ENCODE measurements around the gene ADIPOR2.

The ADIPOR2 gene

GRCh38 chr12:1690578-1691122 is at the start of gene ADIPOR2:
ADIPOR2 (plus strand) TSS chr12:1691070; CDS start chr12:1754344, 63,274 bp downstream.
- DNase-seq, result peak; percentile 96

- no peak for DNase-seq
These were observed 48.4 kb upstream of the ADIPOR2 start for GRCh38 chr12:1642513-1642912.

- DNase-seq, result no peak
These were observed 47.8 kb upstream of the ADIPOR2 start for GRCh38 chr12:1643043-1643442.

GRCh38 chr12:1643905-1644533 is 46.9 kb upstream of the ADIPOR2 start:
- DNase-seq, result no peak

- DNase-seq, result no peak
These were observed 46.1 kb upstream of the ADIPOR2 start for GRCh38 chr12:1644534-1645438.

- DNase-seq, result no peak
These were observed 45.1 kb upstream of the ADIPOR2 start for GRCh38 chr12:1645819-1646218.

GRCh38 chr12:1646569-1647284 is 44.1 kb upstream of the ADIPOR2 start:
- no peak for DNase-seq

GRCh38 chr12:1647285-1647669 is 43.6 kb upstream of the ADIPOR2 start:
- DNase-seq, result no peak

- no peak for DNase-seq
These were observed 40.5 kb upstream of the ADIPOR2 start for GRCh38 chr12:1650260-1650977.

GRCh38 chr12:1650978-1651361 is 39.9 kb upstream of the ADIPOR2 start:
- DNase-seq, result no peak

- DNase-seq, result no peak
These were observed 38.9 kb upstream of the ADIPOR2 start for GRCh38 chr12:1651946-1652345.

- no peak for DNase-seq
These were observed 35.6 kb upstream of the ADIPOR2 start for GRCh38 chr12:1655225-1655788.

- no peak for DNase-seq
These were observed 34.0 kb upstream of the ADIPOR2 start for GRCh38 chr12:1656902-1657301.

- no peak for DNase-seq
These were observed 33.2 kb upstream of the ADIPOR2 start for GRCh38 chr12:1657688-1658087.

GRCh38 chr12:1660304-1661187 is 30.3 kb upstream of the ADIPOR2 start:
- peak; percentile 61 for DNase-seq

- DNase-seq, result peak; percentile 88
These were observed 29.1 kb upstream of the ADIPOR2 start for GRCh38 chr12:1661553-1662335.

- peak; percentile 42 for DNase-seq
These were observed 28.0 kb upstream of the ADIPOR2 start for GRCh38 chr12:1662761-1663439.

- no peak for DNase-seq
These were observed 27.3 kb upstream of the ADIPOR2 start for GRCh38 chr12:1663440-1664132.

- DNase-seq, result no peak
These were observed 25.5 kb upstream of the ADIPOR2 start for GRCh38 chr12:1665366-1665765.

Measured in activated CD4-positive, alpha-beta T cell treated with anti-CD3 and anti-CD28 coated beads for 48 hours (primary cell).